HG03095 (cell line): Measurements from ENCODE around the gene ACTN2.

ENCODE experiments used
- ATAC-seq: cut with Tn5 transposase; IDR thresholded peaks from one replicate; pipeline ENCODE4 v1.9.1; 2021; ENCODE audit warnings: moderate library complexity; ENCODE audit not compliant: unreplicated experiment

ACTN2 gene

GRCh38 chr1:236734141-236734765 lies 48.0 kb downstream of the ACTN2 start:
- no peak for ATAC-seq

DNA sequence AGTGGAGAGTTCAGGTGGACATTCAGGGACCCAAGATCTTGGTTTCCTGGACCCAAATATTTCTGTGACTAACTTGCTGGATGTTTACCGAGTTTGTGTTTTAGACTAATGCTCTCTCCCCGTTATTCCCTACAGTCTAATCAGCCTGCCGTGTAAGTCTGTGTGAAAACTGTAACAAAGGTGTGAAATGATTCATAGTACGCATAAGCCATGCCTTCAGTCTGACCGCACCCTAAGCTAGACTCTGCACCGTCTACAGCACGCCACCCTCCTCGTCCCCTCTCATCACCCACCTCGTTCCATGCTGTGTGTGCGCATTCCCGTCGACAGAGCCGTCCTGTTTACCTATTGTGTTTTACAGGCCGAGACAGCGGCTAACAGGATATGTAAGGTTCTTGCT lies 50.5 kb downstream of the ACTN2 start:
- no peak for ATAC-seq

DNA sequence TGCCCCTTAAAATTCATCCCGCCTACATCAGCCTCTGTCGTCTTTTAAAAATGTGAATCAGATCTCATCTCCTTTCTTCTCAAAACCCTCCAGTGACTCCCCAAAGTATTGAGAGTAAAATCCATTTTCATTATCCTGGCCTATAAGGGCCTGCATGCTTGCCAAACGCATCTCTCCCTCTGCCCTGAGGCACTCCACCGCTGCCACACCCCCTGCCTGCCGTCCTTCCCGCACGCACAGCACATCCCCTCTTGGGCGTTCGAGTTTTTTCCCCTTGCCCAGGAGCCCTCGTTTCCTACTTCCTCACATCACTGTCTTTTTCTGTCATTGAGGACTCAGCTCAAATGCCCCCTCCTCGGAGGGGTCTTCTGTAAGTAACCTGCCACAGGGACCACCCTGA lies 55.5 kb downstream of the ACTN2 start:
- ATAC-seq, result no peak

DNA sequence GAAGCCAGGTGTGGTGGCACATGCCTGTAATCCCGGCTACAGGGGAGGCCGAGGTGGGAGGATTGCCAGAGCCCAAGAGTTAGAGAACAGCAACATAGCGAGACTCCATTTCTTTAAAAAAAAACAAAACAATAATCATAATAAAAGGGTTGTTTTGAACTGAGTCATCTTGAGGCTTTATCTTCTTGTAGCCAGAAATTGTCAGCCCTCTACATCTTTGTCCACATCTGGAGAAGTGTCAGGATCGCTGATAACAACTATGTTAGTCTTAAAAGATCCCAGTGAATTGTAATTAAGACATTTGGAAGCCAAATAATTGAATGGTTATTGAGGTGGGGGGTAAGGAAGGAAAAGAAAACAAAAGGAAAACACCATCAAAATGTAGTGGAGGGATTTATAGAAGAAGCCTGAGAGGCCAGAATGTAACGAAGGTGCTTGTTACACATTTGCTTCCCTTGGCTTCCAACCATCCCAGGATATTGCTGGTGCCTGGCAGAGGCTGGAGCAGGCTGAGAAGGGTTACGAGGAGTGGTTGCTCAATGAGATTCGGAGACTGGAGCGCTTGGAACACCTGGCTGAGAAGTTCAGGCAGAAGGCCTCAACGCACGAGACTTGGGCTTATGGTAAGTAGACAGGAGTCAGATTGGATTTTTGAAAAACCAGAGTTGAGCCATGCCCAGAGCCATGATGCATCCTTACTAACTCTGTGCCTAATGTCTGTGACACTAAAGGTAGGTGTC lies 56.3 kb downstream of the ACTN2 start:
- no peak for ATAC-seq

DNA sequence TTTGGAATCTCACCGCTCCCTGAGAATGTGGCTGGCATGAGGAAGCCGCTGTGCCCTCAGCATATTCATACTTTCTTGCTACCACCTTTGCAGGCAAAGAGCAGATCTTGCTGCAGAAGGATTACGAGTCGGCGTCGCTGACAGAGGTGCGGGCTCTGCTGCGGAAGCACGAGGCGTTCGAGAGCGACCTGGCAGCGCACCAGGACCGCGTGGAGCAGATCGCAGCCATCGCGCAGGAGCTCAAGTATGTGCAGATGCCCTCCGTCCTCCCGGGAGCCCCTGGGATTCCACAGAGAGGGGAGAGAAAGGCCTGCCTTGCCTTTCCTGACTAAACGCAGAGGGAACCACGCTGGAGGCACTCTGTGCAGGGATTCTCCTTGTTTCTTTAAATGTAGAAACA lies 58.2 kb downstream of the ACTN2 start:
- no peak for ATAC-seq

- no peak for ATAC-seq
Measured at GRCh38 chr1:236746785-236747184, 60.5 kb downstream of the ACTN2 start.

DNA sequence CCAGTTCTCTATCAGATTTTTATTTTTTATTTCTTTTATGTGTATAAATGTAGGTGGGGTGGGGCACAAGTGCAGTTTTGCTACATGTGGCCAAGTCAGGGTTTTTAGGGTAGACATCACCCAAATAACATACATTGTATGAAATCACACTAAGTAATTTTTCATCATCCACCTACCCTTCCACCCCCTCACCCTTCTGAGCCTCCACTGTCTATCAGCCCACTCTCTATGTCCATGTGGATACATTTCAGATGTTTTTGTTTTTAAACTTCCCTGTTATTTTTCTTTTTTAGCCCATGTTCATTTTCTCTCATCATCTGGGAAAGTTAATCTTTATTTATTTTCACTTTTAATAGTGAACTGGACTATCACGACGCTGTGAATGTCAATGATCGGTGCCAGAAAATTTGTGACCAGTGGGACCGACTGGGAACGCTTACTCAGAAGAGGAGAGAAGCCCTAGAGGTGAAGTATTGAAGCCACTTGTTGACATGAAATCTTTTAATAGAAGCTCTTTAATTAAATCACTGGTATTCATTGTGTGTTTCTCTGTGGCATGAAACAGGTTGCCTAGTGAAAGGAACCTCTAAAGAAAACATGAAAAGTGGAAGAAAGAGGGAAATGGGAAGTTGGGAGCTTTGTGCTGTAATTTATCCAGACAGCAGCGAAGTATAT lies 61.1 kb downstream of the ACTN2 start:
- no peak for ATAC-seq

GRCh38 chr1:236748268-236748870 lies 62.1 kb downstream of the ACTN2 start:
- ATAC-seq, result no peak

- ATAC-seq, result no peak
Measured at GRCh38 chr1:236750928-236751327, 64.6 kb downstream of the ACTN2 start.

DNA sequence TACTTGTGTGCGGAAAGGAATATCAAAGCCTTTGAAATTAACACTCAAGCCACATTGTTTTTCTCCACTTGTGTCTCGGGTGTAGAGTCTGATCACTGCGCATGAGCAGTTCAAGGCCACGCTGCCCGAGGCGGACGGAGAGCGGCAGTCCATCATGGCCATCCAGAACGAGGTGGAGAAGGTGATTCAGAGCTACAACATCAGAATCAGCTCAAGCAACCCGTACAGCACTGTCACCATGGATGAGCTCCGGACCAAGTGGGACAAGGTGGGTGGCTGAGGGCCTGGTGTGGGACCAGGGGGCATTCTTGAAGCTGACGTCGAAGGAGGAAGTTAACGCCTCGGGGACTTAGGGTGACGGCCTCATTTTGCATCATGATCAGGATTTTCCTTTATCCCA lies 65.1 kb downstream of the ACTN2 start:
- no peak for ATAC-seq

GRCh38 chr1:236751935-236752334 lies 65.6 kb downstream of the ACTN2 start:
- no peak for ATAC-seq

GRCh38 chr1:236753516-236753915 lies 67.2 kb downstream of the ACTN2 start:
- no peak for ATAC-seq

DNA sequence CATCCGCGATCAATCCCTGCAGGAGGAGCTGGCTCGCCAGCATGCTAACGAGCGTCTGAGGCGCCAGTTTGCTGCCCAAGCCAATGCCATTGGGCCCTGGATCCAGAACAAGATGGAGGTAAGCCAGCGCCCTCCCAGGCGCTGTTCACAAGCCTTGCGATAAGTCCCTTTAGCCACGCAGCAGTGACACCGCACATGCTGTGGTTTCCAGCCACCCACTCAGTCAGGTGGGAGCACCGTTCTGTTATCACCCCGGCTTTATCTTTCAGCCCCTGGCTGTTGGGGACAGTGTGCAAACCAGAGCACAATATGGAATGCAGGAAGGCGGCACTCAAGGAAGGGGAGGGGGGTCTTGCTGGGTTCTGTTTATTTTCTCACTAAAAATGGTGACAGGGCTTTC lies 67.7 kb downstream of the ACTN2 start:
- no peak for ATAC-seq

GRCh38 chr1:236754525-236755210 lies 68.4 kb downstream of the ACTN2 start:
- no peak for ATAC-seq

GRCh38 chr1:236757640-236758039 lies 71.3 kb downstream of the ACTN2 start:
- no peak for ATAC-seq

DNA sequence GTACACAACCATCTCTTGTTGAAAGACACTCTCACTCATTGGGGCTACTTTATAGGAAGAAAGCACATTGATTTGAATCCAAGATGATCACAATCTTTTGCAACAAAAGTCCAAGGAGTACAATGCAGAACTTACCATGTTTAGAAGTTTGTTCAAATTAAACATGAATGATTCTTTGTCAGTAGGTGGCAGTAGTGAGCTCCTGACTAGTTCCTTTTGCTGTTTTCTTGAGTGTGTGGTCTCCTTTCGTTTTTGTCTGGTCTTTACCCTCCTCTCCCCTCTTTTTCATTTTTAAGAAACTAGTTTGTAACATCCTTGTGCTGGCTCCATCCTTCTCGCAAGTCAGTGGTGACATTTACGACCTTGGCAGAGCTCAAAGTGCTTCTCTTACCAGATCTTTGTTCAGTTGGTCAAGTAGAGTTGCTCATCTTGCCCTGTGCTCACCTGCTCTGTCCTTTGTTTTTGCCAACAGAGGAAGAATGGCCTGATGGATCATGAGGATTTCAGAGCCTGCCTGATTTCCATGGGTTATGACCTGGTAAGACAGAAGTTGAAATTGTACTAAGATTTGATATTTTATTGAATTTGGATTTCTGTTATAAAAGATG lies 73.1 kb downstream of the ACTN2 start:
- ATAC-seq, result no peak

- no peak for ATAC-seq
Measured at GRCh38 chr1:236760480-236760879, 74.2 kb downstream of the ACTN2 start.

DNA sequence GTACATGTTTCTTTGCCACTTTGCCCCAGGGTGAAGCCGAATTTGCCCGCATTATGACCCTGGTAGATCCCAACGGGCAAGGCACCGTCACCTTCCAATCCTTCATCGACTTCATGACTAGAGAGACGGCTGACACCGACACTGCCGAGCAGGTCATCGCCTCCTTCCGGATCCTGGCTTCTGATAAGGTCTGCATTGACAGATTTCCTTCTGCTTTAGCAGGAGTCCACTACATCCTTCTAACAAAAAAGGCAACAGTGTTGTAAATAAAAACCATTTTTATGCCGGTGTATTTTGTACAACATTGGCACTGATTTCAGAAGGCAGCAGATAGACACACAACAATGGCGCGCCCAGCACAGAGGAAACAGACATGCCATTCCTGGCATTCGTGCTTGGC lies 74.7 kb downstream of the ACTN2 start:
- ATAC-seq, result no peak

DNA sequence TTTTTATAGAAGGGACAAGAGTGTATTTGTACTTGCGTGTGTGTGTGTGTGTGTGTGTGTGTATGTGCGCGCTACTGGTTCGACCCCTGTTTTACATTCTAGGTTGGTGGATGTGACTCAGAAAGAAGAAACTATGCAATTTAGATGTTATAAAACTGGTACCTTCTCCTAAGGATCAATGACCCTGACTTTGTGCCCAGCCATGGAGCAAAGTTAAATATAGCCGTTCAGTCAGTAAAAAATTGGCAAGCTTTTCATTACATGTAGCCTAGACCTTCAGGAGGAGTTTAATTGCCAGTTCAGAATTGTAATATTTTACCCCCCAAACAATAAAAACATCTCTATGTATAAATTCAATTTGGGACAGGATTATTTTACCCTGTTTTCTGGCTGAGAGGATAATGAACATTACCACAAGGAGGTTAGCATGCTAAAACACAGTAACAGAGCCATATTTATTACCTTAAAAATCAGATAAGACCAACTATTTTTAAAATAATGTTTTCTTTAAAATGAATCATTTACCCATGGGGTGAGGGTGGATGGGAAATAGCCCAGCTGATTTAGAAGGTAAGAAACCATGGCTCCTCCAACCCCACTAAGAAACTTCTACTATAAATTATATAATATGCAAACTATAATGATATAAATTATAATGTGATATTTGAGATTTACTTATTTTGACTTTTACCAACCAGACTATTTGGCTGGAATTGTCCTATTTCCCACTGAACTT lies 75.3 kb downstream of the ACTN2 start:
- no peak for ATAC-seq

GRCh38 chr1:236762410-236762809 lies 76.1 kb downstream of the ACTN2 start:
- no peak for ATAC-seq
